Measurements from ENCODE around the gene BTNL9.
"Not testable (repeated sequence)": the region's sequence is repeated elsewhere in the genome, so short reads cannot be mapped to it uniquely, and the experiment has no call there.

BTNL9 gene

GRCh38 chr5:181044093-181044599, 4.1 kb downstream of the BTNL9 start:
- TF ChIP-seq, protein P1, sequence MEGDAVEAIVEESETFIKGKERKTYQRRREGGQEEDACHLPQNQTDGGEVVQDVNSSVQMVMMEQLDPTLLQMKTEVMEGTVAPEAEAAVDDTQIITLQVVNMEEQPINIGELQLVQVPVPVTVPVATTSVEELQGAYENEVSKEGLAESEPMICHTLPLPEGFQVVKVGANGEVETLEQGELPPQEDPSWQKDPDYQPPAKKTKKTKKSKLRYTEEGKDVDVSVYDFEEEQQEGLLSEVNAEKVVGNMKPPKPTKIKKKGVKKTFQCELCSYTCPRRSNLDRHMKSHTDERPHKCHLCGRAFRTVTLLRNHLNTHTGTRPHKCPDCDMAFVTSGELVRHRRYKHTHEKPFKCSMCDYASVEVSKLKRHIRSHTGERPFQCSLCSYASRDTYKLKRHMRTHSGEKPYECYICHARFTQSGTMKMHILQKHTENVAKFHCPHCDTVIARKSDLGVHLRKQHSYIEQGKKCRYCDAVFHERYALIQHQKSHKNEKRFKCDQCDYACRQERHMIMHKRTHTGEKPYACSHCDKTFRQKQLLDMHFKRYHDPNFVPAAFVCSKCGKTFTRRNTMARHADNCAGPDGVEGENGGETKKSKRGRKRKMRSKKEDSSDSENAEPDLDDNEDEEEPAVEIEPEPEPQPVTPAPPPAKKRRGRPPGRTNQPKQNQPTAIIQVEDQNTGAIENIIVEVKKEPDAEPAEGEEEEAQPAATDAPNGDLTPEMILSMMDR (IDR thresholded peaks at IDR 0.05; ENCODE audit: extremely low read depth, missing control alignments), result no peak
- no peak for DNase-seq (ENCODE audit: low spot score)

GRCh38 chr5:181044662-181045305, 4.7 kb downstream of the BTNL9 start:
- TF ChIP-seq, protein P1 (IDR thresholded peaks at IDR 0.05; ENCODE audit: extremely low read depth, missing control alignments), result no peak

GRCh38 chr5:181045316-181045715, 5.2 kb downstream of the BTNL9 start:
- DNase-seq (ENCODE audit: low spot score), result no peak
- TF ChIP-seq, protein P1 (IDR thresholded peaks at IDR 0.05; ENCODE audit: extremely low read depth, missing control alignments), result no peak

More at GRCh38 chr5:181044662-181045305, 4.7 kb downstream of the BTNL9 start:
- DNase-seq (ENCODE audit: low spot score), result no peak

GRCh38 chr5:181045857-181046256, 5.8 kb downstream of the BTNL9 start:
- not testable (repeated sequence) for DNase-seq (ENCODE audit: low spot score)

- no peak for DNase-seq (ENCODE audit: low spot score)
- TF ChIP-seq, protein P1 (IDR thresholded peaks at IDR 0.05; ENCODE audit: extremely low read depth, missing control alignments), result no peak
These were observed 7.2 kb downstream of the BTNL9 start for GRCh38 chr5:181047288-181047687.

DNA sequence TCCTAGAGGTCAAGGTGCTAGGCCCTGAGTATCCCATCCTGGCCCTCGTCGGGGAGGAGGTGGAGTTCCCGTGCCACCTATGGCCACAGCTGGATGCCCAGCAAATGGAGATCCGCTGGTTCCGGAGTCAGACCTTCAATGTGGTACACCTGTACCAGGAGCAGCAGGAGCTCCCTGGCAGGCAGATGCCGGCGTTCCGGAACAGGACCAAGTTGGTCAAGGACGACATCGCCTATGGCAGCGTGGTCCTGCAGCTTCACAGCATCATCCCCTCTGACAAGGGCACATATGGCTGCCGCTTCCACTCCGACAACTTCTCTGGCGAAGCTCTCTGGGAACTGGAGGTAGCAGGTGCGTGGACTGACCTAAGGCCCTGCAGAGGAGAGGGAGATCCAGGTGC, 7.9 kb downstream of the BTNL9 start:
- no peak for DNase-seq (ENCODE audit: low spot score)
- TF ChIP-seq, protein P1 (IDR thresholded peaks at IDR 0.05; ENCODE audit: extremely low read depth, missing control alignments), result no peak

DNA sequence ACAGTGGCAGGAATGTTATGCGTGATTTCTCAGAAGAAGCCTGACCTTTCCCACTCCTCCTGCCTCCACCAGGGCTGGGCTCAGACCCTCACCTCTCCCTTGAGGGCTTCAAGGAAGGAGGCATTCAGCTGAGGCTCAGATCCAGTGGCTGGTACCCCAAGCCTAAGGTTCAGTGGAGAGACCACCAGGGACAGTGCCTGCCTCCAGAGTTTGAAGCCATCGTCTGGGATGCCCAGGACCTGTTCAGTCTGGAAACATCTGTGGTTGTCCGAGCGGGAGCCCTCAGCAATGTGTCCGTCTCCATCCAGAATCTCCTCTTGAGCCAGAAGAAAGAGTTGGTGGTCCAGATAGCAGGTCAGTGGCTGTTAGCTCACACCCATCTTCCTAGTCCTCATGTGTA, 9.9 kb downstream of the BTNL9 start:
- no peak for DNase-seq (ENCODE audit: low spot score)
- TF ChIP-seq, protein P1 (IDR thresholded peaks at IDR 0.05; ENCODE audit: extremely low read depth, missing control alignments), result no peak

Data from GM20000 (cell line).